Colonic mucosa (tissue), 4 donors: Measurements from ENCODE around the gene NOX3. TPM values are rescaled to one million over a fixed set of nuclear protein-coding genes. Genes with fewer than 3 reads are reported as not detected.

Experiments
- DNase-seq: peaks from one replicate; pipeline ENCODE4 v3.0.0-alpha.2; 2020
- H3K27ac ChIP-seq: fragments of 200-600 bp; one replicate; pipeline ENCODE4 v1.8.0; 2021
- H3K27me3 ChIP-seq: fragments of 200-600 bp; one replicate; pipeline ENCODE4 v1.8.0; 2021
- H3K36me3 ChIP-seq: fragments of 200-600 bp; one replicate; pipeline ENCODE4 v1.8.0; 2021
- H3K4me1 ChIP-seq: fragments of 200-600 bp; one replicate; pipeline ENCODE4 v1.8.0; 2021; ENCODE audit warnings: mild to moderate bottlenecking
- H3K4me3 ChIP-seq: fragments of 200-600 bp; one replicate; pipeline ENCODE4 v1.8.0; 2021
- H3K9ac ChIP-seq, 2 donors: one replicate each; pipeline ENCODE4 v1.7.0; 2013; ENCODE audit warnings: control low read depth in 2 of 2, low read depth in 2 of 2, low read length in 2 of 2
- H3K9me3 ChIP-seq: fragments of 200-600 bp; one replicate; pipeline ENCODE4 v1.8.0; 2021
- intact Hi-C: fragments of 100-400 bp; cut with DNase I; formaldehyde crosslinking; loops from one replicate; pipeline ENCODE4 v1.14.1; 2022
- total RNA-seq, 2 donors: library from RNA; stranded (reverse); fragmentation: NEBNext Ultra II Directional in 1 of 2; extraction: Animal tissue kit (Norgen Biotek cat#: 25700) in 1 of 2; gene quantifications; one replicate each; pipeline ENCODE4 v1.2.1, GENCODE V29; 2021
- TF ChIP-seq, protein P1 (sequence below): fragments of 200-600 bp; IDR thresholded peaks from one replicate; pipeline ENCODE4 v1.8.0; 2022; ENCODE audit warnings: antibody characterized with exemption, mild to moderate bottlenecking
- donor health status: healthy.
- donor health status: DM: no; HTN: no; CAD: no.
- donor health status: DM: no; HTN: no; CAD: no.

NOX3 gene
- total RNA-seq, 2 donors from 2014 or later = not detected

DNA sequence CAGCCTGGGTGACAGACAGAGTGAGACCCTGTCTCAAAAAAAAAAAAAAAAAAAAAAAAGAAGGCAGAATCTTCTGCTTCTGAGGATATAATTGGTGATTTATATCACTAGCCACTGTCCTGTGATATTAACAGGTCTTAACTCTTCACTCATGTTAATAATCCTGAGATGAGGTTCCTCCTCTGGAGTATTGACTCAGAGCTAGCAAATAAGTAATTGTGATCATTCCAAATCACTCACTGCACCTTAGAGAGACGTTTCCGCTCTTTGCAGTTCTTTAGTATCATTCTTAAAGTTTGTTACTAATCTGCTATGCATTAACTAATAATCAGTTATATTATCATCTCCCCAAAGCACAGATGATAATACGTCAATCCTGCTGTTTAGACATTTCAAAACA lies 41.6 kb upstream of the NOX3 start:
- Histone ChIP-seq H3K27ac (no peak overlapping the region), H3K9me3 (no peaks in the 10 kb centered on the region), H3K27me3 (no peaks in the 10 kb centered on the region), H3K9ac (no peak overlapping the region), H3K4me1 (no peaks in the 10 kb centered on the region), H3K4me3 (no peak overlapping the region), H3K36me3 (no peaks in the 10 kb centered on the region)
- intact Hi-C loops = no loop called here
- TF ChIP-seq, protein P1, sequence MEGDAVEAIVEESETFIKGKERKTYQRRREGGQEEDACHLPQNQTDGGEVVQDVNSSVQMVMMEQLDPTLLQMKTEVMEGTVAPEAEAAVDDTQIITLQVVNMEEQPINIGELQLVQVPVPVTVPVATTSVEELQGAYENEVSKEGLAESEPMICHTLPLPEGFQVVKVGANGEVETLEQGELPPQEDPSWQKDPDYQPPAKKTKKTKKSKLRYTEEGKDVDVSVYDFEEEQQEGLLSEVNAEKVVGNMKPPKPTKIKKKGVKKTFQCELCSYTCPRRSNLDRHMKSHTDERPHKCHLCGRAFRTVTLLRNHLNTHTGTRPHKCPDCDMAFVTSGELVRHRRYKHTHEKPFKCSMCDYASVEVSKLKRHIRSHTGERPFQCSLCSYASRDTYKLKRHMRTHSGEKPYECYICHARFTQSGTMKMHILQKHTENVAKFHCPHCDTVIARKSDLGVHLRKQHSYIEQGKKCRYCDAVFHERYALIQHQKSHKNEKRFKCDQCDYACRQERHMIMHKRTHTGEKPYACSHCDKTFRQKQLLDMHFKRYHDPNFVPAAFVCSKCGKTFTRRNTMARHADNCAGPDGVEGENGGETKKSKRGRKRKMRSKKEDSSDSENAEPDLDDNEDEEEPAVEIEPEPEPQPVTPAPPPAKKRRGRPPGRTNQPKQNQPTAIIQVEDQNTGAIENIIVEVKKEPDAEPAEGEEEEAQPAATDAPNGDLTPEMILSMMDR = no peak
- no peak for DNase-seq

DNA sequence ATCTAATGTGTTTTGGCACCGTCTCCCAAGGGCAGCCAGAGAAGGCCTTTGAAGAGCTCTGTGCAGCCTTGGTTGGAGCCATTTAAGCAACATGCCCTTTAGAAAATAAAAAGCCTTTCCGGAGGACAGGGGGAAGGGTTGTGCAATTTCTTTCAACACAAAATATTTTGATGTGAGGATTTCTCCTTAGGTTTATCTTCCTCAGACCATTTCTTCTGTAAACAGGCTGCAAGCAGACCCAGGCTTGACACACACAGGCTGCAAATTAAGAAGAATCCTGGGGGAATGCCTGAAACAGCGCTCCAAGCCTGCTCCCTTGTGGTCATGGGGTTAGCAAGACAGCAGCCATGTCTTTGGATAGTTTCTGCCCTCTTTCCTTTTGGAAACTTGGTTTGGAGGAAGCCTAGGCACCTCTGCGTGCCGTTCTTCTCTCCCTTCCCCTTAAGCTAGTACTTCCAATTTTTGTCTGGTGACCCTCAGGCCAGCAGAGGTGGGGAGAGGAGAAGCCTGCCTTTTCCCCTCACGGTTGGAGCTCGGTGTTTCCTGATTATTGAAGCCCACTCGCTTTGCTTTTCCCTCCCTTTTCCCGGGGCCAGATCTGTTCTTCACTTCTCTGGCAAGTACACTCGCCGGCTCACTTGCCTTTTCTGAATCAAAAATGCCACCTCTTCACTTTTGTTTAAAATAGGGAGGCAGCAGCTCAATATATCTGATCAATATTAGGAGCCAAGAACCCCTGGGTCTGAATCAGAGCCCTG lies 39.6 kb upstream of the NOX3 start:
- Histone ChIP-seq H3K36me3 (no peaks in the 10 kb centered on the region), H3K4me3 (no peak overlapping the region), H3K27me3 (no peaks in the 10 kb centered on the region), H3K27ac (peak overlapping the region; percentile 58), H3K4me1 (no peaks in the 10 kb centered on the region), H3K9me3 (no peaks in the 10 kb centered on the region), H3K9ac (no peak overlapping the region)
- TF ChIP-seq, protein P1 = no peak
- DNase-seq = peak; percentile 20
- intact Hi-C loops = no loop called here

DNA sequence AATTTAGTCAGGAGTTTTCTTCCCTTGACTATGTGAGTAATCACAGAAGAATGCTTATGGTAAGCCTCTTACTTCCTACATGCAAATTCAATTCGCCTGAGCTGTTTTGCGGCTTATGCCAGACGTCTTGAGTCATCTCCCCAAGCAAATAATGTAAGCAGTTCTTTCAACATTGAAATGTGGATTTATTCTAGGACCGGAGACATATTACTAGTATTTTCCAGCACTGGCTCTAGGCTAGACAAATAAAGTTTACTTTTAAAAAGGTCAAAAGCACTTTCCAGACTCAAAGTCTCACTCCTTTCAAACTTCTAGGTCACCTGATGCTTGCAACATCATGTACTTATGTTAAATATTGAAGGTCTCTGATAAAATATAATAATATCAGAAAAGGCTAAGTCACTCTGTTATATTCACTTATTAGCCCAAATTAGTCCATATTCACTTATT lies 38.1 kb upstream of the NOX3 start:
- peak overlapping the region; percentile 58 for H3K27ac ChIP-seq
- DNase-seq = peak; percentile 28
- no peaks in the 10 kb centered on the region for H3K4me1 ChIP-seq
- no peaks in the 10 kb centered on the region for H3K9me3 ChIP-seq
- H3K27me3 ChIP-seq = no peaks in the 10 kb centered on the region
- no peak overlapping the region for H3K4me3 ChIP-seq
- intact Hi-C loops = no loop called here
- no peak overlapping the region for H3K9ac ChIP-seq
- no peaks in the 10 kb centered on the region for H3K36me3 ChIP-seq
- TF ChIP-seq, protein P1 = no peak

DNA sequence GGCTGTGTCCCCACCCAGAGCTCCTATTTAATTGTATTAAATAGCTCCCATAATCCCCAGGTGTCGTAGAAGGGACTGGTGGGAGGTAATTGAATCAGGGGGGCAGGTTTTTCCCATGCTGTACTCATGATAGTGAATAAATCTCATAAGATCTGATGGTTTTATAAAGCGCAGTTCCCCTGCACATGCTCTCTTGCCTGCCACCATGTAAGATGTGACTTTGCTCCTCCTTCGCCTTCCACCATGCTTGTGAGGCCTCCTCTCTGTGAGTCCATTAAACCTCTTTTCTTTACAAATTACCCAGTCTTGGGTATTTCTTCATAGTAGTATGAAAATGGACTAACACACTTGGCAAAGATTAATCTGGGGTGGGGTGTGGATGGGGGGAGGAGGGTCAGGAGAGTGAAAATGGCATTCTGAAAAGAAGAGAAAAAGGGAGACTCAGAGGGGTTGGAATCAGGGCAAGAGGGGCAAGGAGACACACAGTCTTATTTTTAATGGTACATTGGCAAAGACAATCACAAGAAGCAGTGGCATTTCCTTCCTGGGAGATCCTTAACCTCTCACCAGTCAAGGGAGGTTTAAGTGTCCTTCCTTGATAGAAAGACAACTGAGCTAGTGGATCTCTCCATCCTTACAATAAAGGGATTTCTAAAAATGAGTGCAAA lies 37.5 kb upstream of the NOX3 start:
- H3K9ac ChIP-seq = no peak overlapping the region
- H3K4me1 ChIP-seq = no peaks in the 10 kb centered on the region
- H3K36me3 ChIP-seq = no peaks in the 10 kb centered on the region
- H3K27me3 ChIP-seq = no peaks in the 10 kb centered on the region
- intact Hi-C loops = no loop called here
- TF ChIP-seq, protein P1 = no peak
- H3K9me3 ChIP-seq = no peaks in the 10 kb centered on the region
- no peak overlapping the region for H3K27ac ChIP-seq
- no peak for DNase-seq
- no peak overlapping the region for H3K4me3 ChIP-seq

DNA sequence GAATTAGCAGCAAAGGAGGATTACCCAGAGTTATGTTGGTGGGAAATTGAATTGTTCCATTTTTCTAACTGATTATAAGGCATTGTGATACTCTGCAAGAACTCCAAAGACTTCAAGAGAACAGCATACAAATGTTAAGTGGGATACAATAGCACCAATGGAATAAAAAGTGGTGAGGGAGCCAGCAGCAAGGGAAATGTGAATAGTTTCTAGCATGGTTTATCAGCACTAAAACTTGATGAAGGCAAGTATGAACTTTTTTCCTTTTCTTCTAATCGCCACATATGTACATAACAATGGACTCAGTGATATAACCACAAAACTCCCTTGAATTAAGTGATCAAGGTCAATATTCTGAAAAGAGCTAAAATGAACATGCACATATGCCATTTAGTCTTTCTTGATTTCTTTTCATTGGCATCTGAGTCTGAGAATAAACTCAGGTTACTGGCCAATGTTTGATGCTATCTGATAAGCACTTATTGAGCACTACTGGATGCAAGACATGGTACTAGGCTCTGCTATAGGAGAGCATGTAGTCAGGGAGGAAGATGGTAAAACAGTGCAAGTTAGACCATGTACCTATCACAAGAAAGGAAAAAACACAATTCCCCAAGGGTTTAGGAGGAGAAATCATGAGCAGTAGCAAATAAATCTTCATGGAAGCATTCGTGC lies 36.6 kb upstream of the NOX3 start:
- H3K36me3 ChIP-seq = no peaks in the 10 kb centered on the region
- no peak overlapping the region for H3K4me3 ChIP-seq
- no peaks in the 10 kb centered on the region for H3K4me1 ChIP-seq
- H3K9ac ChIP-seq = no peak overlapping the region
- intact Hi-C loops = no loop called here
- no peaks in the 10 kb centered on the region for H3K27me3 ChIP-seq
- no peak overlapping the region for H3K27ac ChIP-seq
- DNase-seq = no peak
- H3K9me3 ChIP-seq = no peaks in the 10 kb centered on the region
- TF ChIP-seq, protein P1 = no peak
